Natural killer cell (primary cell): Measurements from ENCODE around the gene ACCS. TPM values are rescaled to one million over a fixed set of nuclear protein-coding genes. Genes with fewer than 3 reads are reported as not detected.

Experiments
- ATAC-seq, 3 donors: fragments of 150-1000 bp in 2 of 3; fragments of 200-7000 bp in 1 of 3; cut with Tn5 transposase; 1 replicate in 1 of 3; 2 replicates in 2 of 3; pipeline ENCODE4 v1.10.0; 2021; ENCODE audit warnings: mild to moderate bottlenecking in 2 of 3, moderate library complexity in 2 of 3
- DNase-seq, 2 donors: peaks; one replicate each; pipeline versions ENCODE4 v3.0.0 to v3.0.0-alpha.2; 2013 to 2021; ENCODE audit warnings: mixed read lengths in 1 of 2
- H3K27ac ChIP-seq: one replicate; pipeline ENCODE4 v1.5.1; 2013; ENCODE audit warnings: mild to moderate bottlenecking, low read length
- H3K27me3 ChIP-seq: one replicate; pipeline ENCODE4 v1.6.1; 2013; ENCODE audit warnings: low read length; ENCODE audit not compliant: control insufficient read depth, insufficient read depth
- H3K36me3 ChIP-seq: one replicate; pipeline ENCODE4 v1.6.1; 2013; ENCODE audit warnings: low read length; ENCODE audit not compliant: control insufficient read depth, insufficient read depth
- H3K4me1 ChIP-seq: one replicate; pipeline ENCODE4 v1.6.1; 2013; ENCODE audit warnings: low read length; ENCODE audit not compliant: control insufficient read depth, insufficient read depth
- H3K4me3 ChIP-seq: one replicate; pipeline ENCODE4 v1.5.1; 2013; ENCODE audit warnings: low read length
- H3K9me3 ChIP-seq: one replicate; pipeline ENCODE4 v1.6.1; 2013; ENCODE audit warnings: low read length; ENCODE audit not compliant: control insufficient read depth, insufficient read depth
- H3K27ac Mint-ChIP-seq, 2 donors: one replicate each; pipeline ENCODE4 v1.8.0; 2022; ENCODE audit warnings: mild to moderate bottlenecking in 2 of 2, mixed read lengths in 2 of 2, moderate library complexity in 1 of 2
- H3K27me3 Mint-ChIP-seq, 2 donors: one replicate each; pipeline ENCODE4 v1.8.0; 2022; ENCODE audit warnings: low read depth in 2 of 2, mixed read lengths in 2 of 2
- H3K36me3 Mint-ChIP-seq: one replicate; pipeline ENCODE4 v1.8.0; 2022; ENCODE audit warnings: mixed read lengths
- H3K4me1 Mint-ChIP-seq, 2 donors: one replicate each; pipeline ENCODE4 v1.8.0; 2022; ENCODE audit warnings: mixed read lengths in 2 of 2
- H3K4me3 Mint-ChIP-seq: one replicate; pipeline ENCODE4 v1.8.0; 2022; ENCODE audit warnings: mild to moderate bottlenecking, moderate library complexity, mixed read lengths
- H3K9me3 Mint-ChIP-seq, 2 donors: one replicate each; pipeline ENCODE4 v1.8.0; 2022; ENCODE audit warnings: mixed read lengths in 2 of 2
- CTCF ChIP-seq: fragments of 200-600 bp; IDR thresholded peaks from one replicate; pipeline ENCODE4 v1.8.0; 2022; ENCODE audit warnings: antibody characterized with exemption
- WGBS: methylation state at CpG from one replicate; pipeline ENCODE4 v1.1.7; 2013; ENCODE audit warnings: missing lambda C conversion rate; ENCODE audit not compliant: insufficient coverage; 5-methylcytosine and 5-hydroxymethylcytosine counted together
- intact Hi-C: fragments of 100-400 bp; cut with micrococcal nuclease; formaldehyde crosslinking; loops from one replicate; pipeline ENCODE4 v1.14.2; 2022
- total RNA-seq, 4 donors: library from RNA; stranded (reverse); fragments of 120-200 nt in 1 of 4; gene quantifications; one replicate each; pipeline versions ENCODE4 v1.2.3 to v1.2.4, GENCODE V29; 2013 to 2022

ACCS gene
- total RNA-seq, 3 donors from 2014 or later (not counting 1 experiment from before 2014, with no cell fraction given) = 16.3 to 32.1 (median 31.9) TPM

GRCh38 chr11:44108260-44108659, 42.2 kb downstream of the ACCS start:
- H3K4me3 ChIP-seq = no peak overlapping the region
- ATAC-seq (no peak), DNase-seq (no peak)
- H3K4me1 Mint-ChIP-seq = peaks cover 9 to 19% of the 10 kb centered on the region in 2 donors
- H3K4me1 ChIP-seq = peaks cover 3% of the 10 kb centered on the region
- H3K27me3 ChIP-seq = no peaks in the 10 kb centered on the region
- H3K9me3 Mint-ChIP-seq = no peaks in the 10 kb centered on the region
- no peak overlapping the region for H3K4me3 Mint-ChIP-seq
- H3K36me3 Mint-ChIP-seq = no peaks in the 10 kb centered on the region
- no peaks in the 10 kb centered on the region for H3K9me3 ChIP-seq
- H3K27ac ChIP-seq = no peak overlapping the region
- no peak overlapping the region for H3K27ac Mint-ChIP-seq
- H3K36me3 ChIP-seq = peaks cover 30% of the 10 kb centered on the region
- intact Hi-C loops = no loop called here
- no peak for TF ChIP-seq CTCF
- no peaks in the 10 kb centered on the region for H3K27me3 Mint-ChIP-seq
- 95% methylated on average over 6 of the region's 6 CpGs for WGBS

- H3K4me1 ChIP-seq = peaks cover 3% of the 10 kb centered on the region
- peak; percentile 37 to 73 for DNase-seq
- H3K4me3 Mint-ChIP-seq = peak overlapping the region; percentile 14
- no peak overlapping the region for H3K27ac ChIP-seq
- H3K27ac Mint-ChIP-seq = peak overlapping the region; percentile 14 to 61
- H3K4me1 Mint-ChIP-seq = peaks cover 9 to 20% of the 10 kb centered on the region in 2 donors
- no peaks in the 10 kb centered on the region for H3K9me3 ChIP-seq
- H3K27me3 ChIP-seq = no peaks in the 10 kb centered on the region
- H3K27me3 Mint-ChIP-seq = no peaks in the 10 kb centered on the region
- peaks cover 46% of the 10 kb centered on the region for H3K36me3 ChIP-seq
- no peaks in the 10 kb centered on the region for H3K9me3 Mint-ChIP-seq
- H3K36me3 Mint-ChIP-seq = peaks cover 10% of the 10 kb centered on the region
- 4% methylated on average over 4 of the region's 4 CpGs for WGBS
- peak; percentile 78 for TF ChIP-seq CTCF
- no peak overlapping the region for H3K4me3 ChIP-seq
- intact Hi-C loops = loop anchor here (1.0 kb wide), 1 partner anchor 428 kb away; no protein-coding TSS in a partner anchor
- peak; percentile 87 to 100 (median 100) for ATAC-seq
Observed at GRCh38 chr11:44110231-44110679, 44.2 kb downstream of the ACCS start.

GRCh38 chr11:44112091-44112821, 46.2 kb downstream of the ACCS start:
- Mint-ChIP-seq H3K27ac (no peak overlapping the region), H3K9me3 (no peaks in the 10 kb centered on the region), H3K4me3 (no peak overlapping the region), H3K27me3 (no peaks in the 10 kb centered on the region), H3K36me3 (peaks cover 23% of the 10 kb centered on the region), H3K4me1 (peaks cover 9 to 20% of the 10 kb centered on the region in 2 donors)
- no peak for TF ChIP-seq CTCF
- Histone ChIP-seq H3K27me3 (no peaks in the 10 kb centered on the region), H3K4me3 (no peak overlapping the region), H3K27ac (no peak overlapping the region), H3K9me3 (no peaks in the 10 kb centered on the region), H3K36me3 (peaks cover 57% of the 10 kb centered on the region), H3K4me1 (peaks cover 3% of the 10 kb centered on the region)
- ATAC-seq = no peak
- WGBS = 90% methylated on average over 6 of the region's 7 CpGs
- intact Hi-C loops = no loop called here
- no peak for DNase-seq
